ENCODE data around the gene LUM.

The LUM gene

GRCh38 chr12:91111366-91112325, at the start of gene LUM:
LUM (minus strand) TSS chr12:91111494; CDS start chr12:91108979, 2,515 bp downstream.
- H3K4me3 ChIP-seq (ENCODE audit: low read depth, low read length), result no peak within 1 kb of the TSS

GRCh38 chr12:91161009-91161408, 49.7 kb upstream of the LUM start:
- H3K4me3 ChIP-seq (ENCODE audit: low read depth, low read length), result no peak overlapping the region

- no peak overlapping the region for H3K4me3 ChIP-seq (ENCODE audit: low read depth, low read length)
Observed at GRCh38 chr12:91155990-91156389, 44.7 kb upstream of the LUM start.

- H3K4me3 ChIP-seq (ENCODE audit: low read depth, low read length), result no peak overlapping the region
Observed at GRCh38 chr12:91154131-91154530, 42.8 kb upstream of the LUM start.

GRCh38 chr12:91144053-91144452, 32.8 kb upstream of the LUM start:
- no peak overlapping the region for H3K4me3 ChIP-seq (ENCODE audit: low read depth, low read length)

- no peak overlapping the region for H3K4me3 ChIP-seq (ENCODE audit: low read depth, low read length)
Observed at GRCh38 chr12:91143206-91143605, 31.9 kb upstream of the LUM start.

GRCh38 chr12:91142221-91142631, 30.9 kb upstream of the LUM start:
- H3K4me3 ChIP-seq (ENCODE audit: low read depth, low read length), result no peak overlapping the region

GRCh38 chr12:91140026-91140931, 29.0 kb upstream of the LUM start:
- no peak overlapping the region for H3K4me3 ChIP-seq (ENCODE audit: low read depth, low read length)

- H3K4me3 ChIP-seq (ENCODE audit: low read depth, low read length), result no peak overlapping the region
Observed at GRCh38 chr12:91139286-91139685, 28.0 kb upstream of the LUM start.

GRCh38 chr12:91138337-91138920, 27.1 kb upstream of the LUM start:
- no peak overlapping the region for H3K4me3 ChIP-seq (ENCODE audit: low read depth, low read length)

- H3K4me3 ChIP-seq (ENCODE audit: low read depth, low read length), result no peak overlapping the region
Observed at GRCh38 chr12:91133871-91134270, 22.6 kb upstream of the LUM start.

- no peak overlapping the region for H3K4me3 ChIP-seq (ENCODE audit: low read depth, low read length)
Observed at GRCh38 chr12:91129662-91130362, 18.5 kb upstream of the LUM start.

- no peak overlapping the region for H3K4me3 ChIP-seq (ENCODE audit: low read depth, low read length)
Observed at GRCh38 chr12:91127751-91128150, 16.5 kb upstream of the LUM start.

GRCh38 chr12:91127306-91127705, 16.0 kb upstream of the LUM start:
- no peak overlapping the region for H3K4me3 ChIP-seq (ENCODE audit: low read depth, low read length)

GRCh38 chr12:91126516-91126915, 15.2 kb upstream of the LUM start:
- no peak overlapping the region for H3K4me3 ChIP-seq (ENCODE audit: low read depth, low read length)

- no peak overlapping the region for H3K4me3 ChIP-seq (ENCODE audit: low read depth, low read length)
Observed at GRCh38 chr12:91123236-91123916, 12.1 kb upstream of the LUM start.

GRCh38 chr12:91120781-91121180, 9.5 kb upstream of the LUM start:
- no peak overlapping the region for H3K4me3 ChIP-seq (ENCODE audit: low read depth, low read length)

GRCh38 chr12:91119089-91119488, 7.8 kb upstream of the LUM start:
- no peak overlapping the region for H3K4me3 ChIP-seq (ENCODE audit: low read depth, low read length)

- no peak overlapping the region for H3K4me3 ChIP-seq (ENCODE audit: low read depth, low read length)
Observed at GRCh38 chr12:91113621-91114020, 2.3 kb upstream of the LUM start.

- H3K4me3 ChIP-seq (ENCODE audit: low read depth, low read length), result no peak overlapping the region
Observed at GRCh38 chr12:91110311-91110924, 876 bp downstream of the LUM start.

All from iPS-11a (cell line).